Neural progenitor cell (in vitro differentiated cells): Measurements from ENCODE around the gene PHYH. TPM values are rescaled to one million over a fixed set of nuclear protein-coding genes. Genes with fewer than 3 reads are reported as not detected.
A peak's percentile ranks its signal among the peaks of the same experiment; 100 is the strongest.

Experiments
- DNase-seq: peaks from one replicate; pipeline ENCODE4 v3.0.0-alpha.2; 2016; ENCODE audit warnings: low spot score
- H2AFZ ChIP-seq: fragments of 200-600 bp; sonication (generic); replicated peaks from 2 replicates; pipeline ENCODE4 v1.6.1; 2016; ENCODE audit warnings: antibody characterized with exemption
- H3F3A ChIP-seq: fragments of 200-600 bp; sonication (generic); 2 replicates; pipeline ENCODE4 v1.6.1; 2016; ENCODE audit warnings: antibody characterized with exemption, low read depth
- H3K27ac ChIP-seq: fragments of 200-600 bp; sonication (generic); 2 replicates; pipeline ENCODE4 v1.5.1; 2016; ENCODE audit warnings: mild to moderate bottlenecking
- H3K27me3 ChIP-seq: fragments of 200-600 bp; sonication (generic); 2 replicates; pipeline ENCODE4 v1.6.1; 2016; ENCODE audit warnings: mild to moderate bottlenecking, moderate library complexity
- H3K36me3 ChIP-seq: fragments of 200-600 bp; sonication (generic); 2 replicates; pipeline ENCODE4 v1.5.1; 2016
- H3K4me1 ChIP-seq: fragments of 200-600 bp; sonication (generic); 2 replicates; pipeline ENCODE4 v1.6.1; 2016; ENCODE audit warnings: mixed run types
- H3K4me2 ChIP-seq: fragments of 200-600 bp; sonication (generic); 2 replicates; pipeline ENCODE4 v1.6.1; 2016
- H3K4me3 ChIP-seq: fragments of 200-600 bp; sonication (generic); 2 replicates; pipeline ENCODE4 v1.5.1; 2016
- H3K79me2 ChIP-seq: fragments of 200-600 bp; sonication (generic); 2 replicates; pipeline ENCODE4 v1.6.1; 2016; ENCODE audit warnings: low read depth
- H3K9ac ChIP-seq: fragments of 200-600 bp; sonication (generic); 2 replicates; pipeline ENCODE4 v1.6.1; 2016
- H3K9me3 ChIP-seq: fragments of 200-600 bp; sonication (generic); 2 replicates; pipeline ENCODE4 v1.5.1; 2016; ENCODE audit warnings: low read depth
- H4K20me1 ChIP-seq: fragments of 200-600 bp; sonication (generic); 2 replicates; pipeline ENCODE4 v1.6.1; 2016; ENCODE audit warnings: low read depth
- H3K27ac Mint-ChIP-seq: 3 replicates; pipeline ENCODE4 v1.8.0; 2021; ENCODE audit warnings: mixed read lengths
- H3K27me3 Mint-ChIP-seq: 2 replicates; pipeline ENCODE4 v1.8.0; 2022; ENCODE audit warnings: low read depth, mild to moderate bottlenecking, inconsistent platforms, moderate library complexity, mixed read lengths; ENCODE audit not compliant: insufficient read depth
- H3K36me3 Mint-ChIP-seq: 3 replicates; pipeline ENCODE4 v1.8.0; 2021; ENCODE audit warnings: mixed read lengths
- H3K4me1 Mint-ChIP-seq: 3 replicates; pipeline ENCODE4 v1.8.0; 2021; ENCODE audit warnings: mixed read lengths
- H3K4me3 Mint-ChIP-seq: 3 replicates; pipeline ENCODE4 v1.8.0; 2021; ENCODE audit warnings: mild to moderate bottlenecking, moderate library complexity, mixed read lengths
- H3K9me3 Mint-ChIP-seq: 3 replicates; pipeline ENCODE4 v1.8.0; 2020; ENCODE audit warnings: mixed read lengths
- EZH2 ChIP-seq: fragments of 200-600 bp; sonication (generic); IDR thresholded peaks from 2 replicates; pipeline ENCODE4 v1.6.1; 2017; ENCODE audit warnings: antibody characterized with exemption, mild to moderate bottlenecking, moderate library complexity
- EZH2phosphoT487 ChIP-seq: fragments of 200-600 bp; sonication (generic); IDR thresholded peaks from 2 replicates; pipeline ENCODE4 v1.6.1; 2017; ENCODE audit warnings: antibody characterized with exemption
- total RNA-seq: library from RNA; depleted of rRNA; stranded (reverse); fragments of >200 nt; gene quantifications from 2 replicates; pipeline ENCODE4 v1.2.3, GENCODE V29; 2015; ENCODE audit warnings: low replicate concordance
- TF ChIP-seq, protein P1 (sequence below): fragments of 200-600 bp; sonication (generic); IDR thresholded peaks from 2 replicates; pipeline ENCODE4 v1.5.1; 2017; ENCODE audit warnings: antibody characterized with exemption, mild to moderate bottlenecking

Gene PHYH
- total RNA-seq, 1 donor from 2014 or later: 22.2 TPM

DNA sequence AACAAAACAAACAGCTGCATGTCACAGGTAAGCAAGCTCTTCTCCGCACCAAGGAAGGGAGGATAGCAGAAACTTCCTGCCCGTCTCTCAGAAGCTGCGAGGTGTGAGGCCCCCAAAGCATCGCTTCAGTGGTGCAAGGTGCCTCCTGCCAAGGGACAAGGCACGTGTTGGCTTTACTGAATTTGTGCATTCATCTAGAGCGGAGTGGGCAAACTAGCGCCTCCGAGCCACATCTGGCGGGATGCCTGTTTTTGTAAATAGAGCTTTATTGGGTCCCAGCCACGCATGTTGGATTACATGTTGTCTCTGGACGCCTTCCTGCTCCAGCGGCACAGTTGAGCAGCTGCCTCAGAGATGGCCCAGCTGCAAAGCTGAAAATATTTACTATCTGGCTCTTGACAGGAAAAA, 27.7 kb downstream of the PHYH start:
- no peaks in the 10 kb centered on the region for H3K9me3 ChIP-seq
- H3K4me1 ChIP-seq: peaks cover 22% of the 10 kb centered on the region
- no peak overlapping the region for H3K4me3 ChIP-seq
- Mint-ChIP-seq H3K36me3 (no peaks in the 10 kb centered on the region), H3K9me3 (peaks cover 2% of the 10 kb centered on the region), H3K27me3 (peaks cover 7% of the 10 kb centered on the region), H3K4me1 (peaks cover 36% of the 10 kb centered on the region), H3K27ac (peak overlapping the region; percentile 15), H3K4me3 (no peak overlapping the region)
- no peaks in the 10 kb centered on the region for H4K20me1 ChIP-seq
- DNase-seq: peak; percentile 9
- no peaks in the 10 kb centered on the region for H3K27me3 ChIP-seq
- H3K9ac ChIP-seq: no peak overlapping the region
- H3K36me3 ChIP-seq: no peaks in the 10 kb centered on the region
- no peaks in the 10 kb centered on the region for H3K79me2 ChIP-seq
- no peak overlapping the region for H3K27ac ChIP-seq
- H3F3A ChIP-seq: peaks cover 26% of the 10 kb centered on the region
- no peak for TF ChIP-seq EZH2phosphoT487
- TF ChIP-seq, protein P1, sequence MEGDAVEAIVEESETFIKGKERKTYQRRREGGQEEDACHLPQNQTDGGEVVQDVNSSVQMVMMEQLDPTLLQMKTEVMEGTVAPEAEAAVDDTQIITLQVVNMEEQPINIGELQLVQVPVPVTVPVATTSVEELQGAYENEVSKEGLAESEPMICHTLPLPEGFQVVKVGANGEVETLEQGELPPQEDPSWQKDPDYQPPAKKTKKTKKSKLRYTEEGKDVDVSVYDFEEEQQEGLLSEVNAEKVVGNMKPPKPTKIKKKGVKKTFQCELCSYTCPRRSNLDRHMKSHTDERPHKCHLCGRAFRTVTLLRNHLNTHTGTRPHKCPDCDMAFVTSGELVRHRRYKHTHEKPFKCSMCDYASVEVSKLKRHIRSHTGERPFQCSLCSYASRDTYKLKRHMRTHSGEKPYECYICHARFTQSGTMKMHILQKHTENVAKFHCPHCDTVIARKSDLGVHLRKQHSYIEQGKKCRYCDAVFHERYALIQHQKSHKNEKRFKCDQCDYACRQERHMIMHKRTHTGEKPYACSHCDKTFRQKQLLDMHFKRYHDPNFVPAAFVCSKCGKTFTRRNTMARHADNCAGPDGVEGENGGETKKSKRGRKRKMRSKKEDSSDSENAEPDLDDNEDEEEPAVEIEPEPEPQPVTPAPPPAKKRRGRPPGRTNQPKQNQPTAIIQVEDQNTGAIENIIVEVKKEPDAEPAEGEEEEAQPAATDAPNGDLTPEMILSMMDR: no peak
- peak overlapping the region; percentile 22 for H3K4me2 ChIP-seq
- H2AFZ ChIP-seq: peak overlapping the region; percentile 63

DNA sequence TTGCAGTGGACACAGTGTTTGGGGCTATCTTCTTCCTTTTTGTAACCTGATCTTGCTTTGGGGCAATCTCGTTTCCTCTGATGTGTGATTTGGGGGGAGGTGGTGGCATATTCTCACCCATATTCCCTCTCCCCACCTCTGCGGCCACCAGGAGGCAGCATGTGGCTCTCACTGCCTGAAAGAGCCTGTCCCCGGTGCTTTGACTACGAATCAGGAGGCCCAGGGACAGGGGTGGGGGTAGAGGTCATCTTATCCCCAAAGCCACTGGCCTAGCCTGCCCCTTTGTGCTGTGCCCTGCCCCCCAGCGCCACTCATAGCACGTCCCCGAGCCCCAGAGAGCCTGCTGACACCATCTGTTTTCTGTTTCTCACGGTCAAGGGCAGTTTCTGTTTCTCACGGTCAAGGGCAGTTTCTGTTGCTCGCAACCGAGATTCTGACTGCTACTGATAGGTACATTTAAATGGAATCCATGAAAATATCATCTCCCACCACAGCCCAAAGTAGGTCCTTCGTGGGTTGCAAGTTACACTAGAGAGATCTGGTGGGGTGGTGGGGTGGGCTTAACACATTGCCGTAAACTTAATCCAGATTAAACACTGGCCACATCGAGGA, 28.2 kb downstream of the PHYH start:
- Mint-ChIP-seq H3K4me1 (peaks cover 36% of the 10 kb centered on the region), H3K27me3 (peaks cover 7% of the 10 kb centered on the region), H3K9me3 (peaks cover 2% of the 10 kb centered on the region), H3K4me3 (no peak overlapping the region), H3K36me3 (no peaks in the 10 kb centered on the region), H3K27ac (peak overlapping the region; percentile 92)
- peaks cover 26% of the 10 kb centered on the region for H3F3A ChIP-seq
- H3K36me3 ChIP-seq: no peaks in the 10 kb centered on the region
- no peak overlapping the region for H3K27ac ChIP-seq
- H3K9me3 ChIP-seq: no peaks in the 10 kb centered on the region
- no peak overlapping the region for H3K4me3 ChIP-seq
- peak overlapping the region; percentile 22 for H3K4me2 ChIP-seq
- no peaks in the 10 kb centered on the region for H3K27me3 ChIP-seq
- H3K9ac ChIP-seq: no peak overlapping the region
- TF ChIP-seq EZH2 (no peak), EZH2phosphoT487 (no peak)
- TF ChIP-seq, protein P1: peak; percentile 65
- peaks cover 22% of the 10 kb centered on the region for H3K4me1 ChIP-seq
- H2AFZ ChIP-seq: peak overlapping the region; percentile 63
- H4K20me1 ChIP-seq: no peaks in the 10 kb centered on the region
- H3K79me2 ChIP-seq: no peaks in the 10 kb centered on the region
- peak; percentile 68 for DNase-seq

DNA sequence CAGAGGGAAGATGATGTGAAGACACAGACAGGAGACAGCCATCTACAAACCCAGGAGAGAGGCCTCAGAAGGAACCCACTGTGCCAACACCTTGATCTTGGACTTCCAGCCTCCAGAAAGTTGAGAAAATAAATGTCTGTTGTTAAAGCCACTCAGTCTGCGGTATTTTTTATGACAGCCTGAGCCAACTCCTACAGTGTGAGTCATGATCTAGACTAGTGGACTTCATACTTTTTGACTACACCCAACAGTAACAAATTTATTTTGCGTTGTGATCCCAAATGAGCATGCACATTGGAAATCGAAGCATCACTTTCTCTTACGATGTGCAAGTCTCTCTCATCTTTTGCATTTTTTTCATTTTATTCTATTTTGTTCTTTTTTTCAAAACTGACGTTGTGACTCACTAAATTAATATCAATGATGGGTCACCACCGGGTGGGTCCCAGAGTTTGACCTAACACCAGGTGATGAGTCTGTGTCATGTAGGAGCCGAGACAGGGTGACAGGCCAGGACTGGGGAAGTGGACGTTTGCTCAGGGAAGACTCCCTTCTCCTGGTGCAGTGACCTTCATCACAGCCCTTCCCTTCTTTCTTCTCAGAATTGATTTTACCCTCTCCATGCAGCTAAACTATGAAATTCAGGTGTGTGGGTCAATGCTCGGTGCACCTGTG, 28.9 kb downstream of the PHYH start:
- Histone ChIP-seq H4K20me1 (no peaks in the 10 kb centered on the region), H3K27me3 (no peaks in the 10 kb centered on the region), H3K27ac (no peak overlapping the region), H3K4me1 (peaks cover 22% of the 10 kb centered on the region), H2AFZ (peak overlapping the region; percentile 63), H3F3A (peaks cover 26% of the 10 kb centered on the region), H3K36me3 (no peaks in the 10 kb centered on the region), H3K9ac (no peak overlapping the region), H3K9me3 (no peaks in the 10 kb centered on the region), H3K4me2 (peak overlapping the region; percentile 22), H3K4me3 (no peak overlapping the region), H3K79me2 (no peaks in the 10 kb centered on the region)
- DNase-seq: no peak
- peaks cover 36% of the 10 kb centered on the region for H3K4me1 Mint-ChIP-seq
- H3K27ac Mint-ChIP-seq: peak overlapping the region; percentile 92
- peaks cover 2% of the 10 kb centered on the region for H3K9me3 Mint-ChIP-seq
- no peaks in the 10 kb centered on the region for H3K36me3 Mint-ChIP-seq
- H3K27me3 Mint-ChIP-seq: peaks cover 7% of the 10 kb centered on the region
- TF ChIP-seq, protein P1: no peak
- TF ChIP-seq EZH2phosphoT487 (no peak), EZH2 (no peak)
- no peak overlapping the region for H3K4me3 Mint-ChIP-seq
